GM04504 (cell line): Measurements from ENCODE around the gene CALCOCO1.
A peak's percentile ranks its signal among the peaks of the same experiment; 100 is the strongest.

Experiments used
- DNase-seq: peaks from one replicate; pipeline ENCODE4 v3.0.0-alpha.2; 2012; ENCODE audit warnings: low read depth

Gene CALCOCO1

GRCh38 chr12:53751336-53752191 lies 24.3 kb upstream of the CALCOCO1 start, which contains the start of gene CISTR:
Gene CISTR (minus strand): TSS chr12:53751979.
- no peak for DNase-seq

- DNase-seq: no peak
Measured at GRCh38 chr12:53750812-53751335, 23.6 kb upstream of the CALCOCO1 start.

- DNase-seq: no peak
Measured at GRCh38 chr12:53749986-53750811, 22.9 kb upstream of the CALCOCO1 start.

GRCh38 chr12:53748072-53748840 lies 21.0 kb upstream of the CALCOCO1 start:
- no peak for DNase-seq

GRCh38 chr12:53747095-53747494 lies 19.8 kb upstream of the CALCOCO1 start:
- no peak for DNase-seq

- peak; percentile 70 for DNase-seq
Measured at GRCh38 chr12:53746592-53747092, 19.4 kb upstream of the CALCOCO1 start.

GRCh38 chr12:53744751-53745150 lies 17.5 kb upstream of the CALCOCO1 start:
- no peak for DNase-seq

- no peak for DNase-seq
Measured at GRCh38 chr12:53744130-53744441, 16.8 kb upstream of the CALCOCO1 start.

- DNase-seq: no peak
Measured at GRCh38 chr12:53743266-53744129, 16.2 kb upstream of the CALCOCO1 start.

GRCh38 chr12:53740130-53740491 lies 12.9 kb upstream of the CALCOCO1 start:
- DNase-seq: no peak

- DNase-seq: no peak
Measured at GRCh38 chr12:53739214-53740129, 12.2 kb upstream of the CALCOCO1 start.

- DNase-seq: no peak
Measured at GRCh38 chr12:53738406-53739213, 11.4 kb upstream of the CALCOCO1 start.

- no peak for DNase-seq
Measured at GRCh38 chr12:53737951-53738405, 10.7 kb upstream of the CALCOCO1 start.

- DNase-seq: no peak
Measured at GRCh38 chr12:53737093-53737808, 10.0 kb upstream of the CALCOCO1 start.

GRCh38 chr12:53736592-53736991 lies 9.3 kb upstream of the CALCOCO1 start:
- no peak for DNase-seq

- no peak for DNase-seq
Measured at GRCh38 chr12:53735556-53735955, 8.3 kb upstream of the CALCOCO1 start.

- no peak for DNase-seq
Measured at GRCh38 chr12:53734425-53734824, 7.2 kb upstream of the CALCOCO1 start.

- DNase-seq: no peak
Measured at GRCh38 chr12:53733807-53734200, 6.6 kb upstream of the CALCOCO1 start.
